Fibroblast of the aortic adventitia (primary cell): ENCODE measurements around the gene RGS10. TPM values are rescaled to one million over a fixed set of nuclear protein-coding genes. Genes with fewer than 3 reads are reported as not detected.

ENCODE experiments used
- DNase-seq: peaks from one replicate; pipeline ENCODE4 v3.0.0-alpha.2; 2010; ENCODE audit warnings: low read depth
- H3K4me3 ChIP-seq: 2 replicates; pipeline ENCODE4 v1.5.1; 2011; ENCODE audit warnings: low read depth, mild to moderate bottlenecking, control low read depth, low read length, moderate library complexity
- CTCF ChIP-seq: IDR thresholded peaks from 2 replicates; pipeline ENCODE4 v1.5.1; 2011; ENCODE audit warnings: mild to moderate bottlenecking, low read length, control low read depth, inconsistent platforms; ENCODE audit not compliant: insufficient read depth
- total RNA-seq: library from RNA; depleted of rRNA; stranded (reverse); fragments of >200 nt; gene quantifications from 2 replicates; pipeline ENCODE4 v1.2.3, GENCODE V29; 2012; ENCODE audit warnings: low replicate concordance

Gene RGS10
- total RNA-seq, 1 donor, result 42.4 TPM

- no peak for DNase-seq
- H3K4me3 ChIP-seq, result no peak overlapping the region
- TF ChIP-seq CTCF, result no peak
Measured at GRCh38 chr10:119500123-119500795, 42.3 kb downstream of the RGS10 start.

DNA sequence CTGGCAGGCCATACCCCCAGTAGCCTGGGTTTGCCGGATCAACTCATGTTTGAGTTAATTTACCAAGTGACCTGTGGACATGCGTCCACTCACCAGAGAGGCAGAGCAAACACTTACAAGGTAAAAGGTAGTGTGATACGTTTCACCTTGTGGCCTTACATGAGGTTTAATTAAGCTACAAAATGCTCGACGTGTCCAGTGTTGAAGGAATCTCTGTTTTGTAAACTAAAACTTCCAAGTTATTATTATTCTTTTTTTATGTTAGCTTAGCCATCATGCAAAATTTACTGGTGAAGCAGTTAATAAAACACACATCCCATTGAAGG lies 42.9 kb downstream of the RGS10 start:
- TF ChIP-seq CTCF, result no peak
- no peak overlapping the region for H3K4me3 ChIP-seq
- DNase-seq, result no peak

DNA sequence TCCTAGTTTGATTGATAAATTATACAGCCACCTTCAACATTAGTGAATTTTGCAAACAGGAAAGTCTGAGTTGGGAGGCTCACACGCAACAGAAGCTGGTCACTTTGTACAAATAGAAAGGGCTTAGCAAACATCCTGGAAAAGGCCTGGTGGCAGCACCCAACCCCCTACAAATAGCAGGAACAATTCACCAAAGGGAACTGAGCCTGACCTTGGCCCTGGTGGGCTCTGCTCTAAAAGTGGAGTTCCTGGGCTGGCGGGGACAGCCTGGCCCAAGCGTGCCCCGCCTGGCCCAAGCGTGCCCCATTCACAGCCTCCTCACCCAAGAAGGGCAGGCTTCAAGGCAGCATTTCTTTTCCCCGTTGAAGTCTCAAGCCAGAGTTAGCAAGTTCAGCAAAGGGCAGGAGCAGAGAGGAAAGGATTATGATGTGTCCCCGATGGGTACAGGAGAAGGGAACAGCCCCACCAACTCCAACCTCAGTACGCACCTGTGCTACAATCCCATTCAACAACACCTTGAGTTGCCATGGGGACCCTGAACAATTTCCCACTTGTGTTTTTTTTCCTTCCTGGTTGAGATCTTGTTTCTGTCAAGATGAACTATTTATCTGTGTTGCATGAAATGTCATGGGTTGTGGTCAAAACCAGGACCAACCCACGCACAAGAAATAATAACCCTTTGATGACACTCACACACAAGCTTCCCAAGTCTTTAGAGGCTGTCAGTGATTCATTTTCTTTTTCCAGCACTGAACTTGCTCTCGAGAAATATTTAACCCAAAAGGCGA lies 43.4 kb downstream of the RGS10 start:
- H3K4me3 ChIP-seq, result no peak overlapping the region
- DNase-seq, result no peak
- no peak for TF ChIP-seq CTCF

GRCh38 chr10:119497243-119497642 lies 45.3 kb downstream of the RGS10 start:
- TF ChIP-seq CTCF, result no peak
- DNase-seq, result no peak

GRCh38 chr10:119496273-119496672 lies 46.2 kb downstream of the RGS10 start:
- no peak overlapping the region for H3K4me3 ChIP-seq
- DNase-seq, result no peak
- TF ChIP-seq CTCF, result no peak

More at GRCh38 chr10:119497243-119497642, 45.3 kb downstream of the RGS10 start:
- H3K4me3 ChIP-seq, result no peak overlapping the region

DNA sequence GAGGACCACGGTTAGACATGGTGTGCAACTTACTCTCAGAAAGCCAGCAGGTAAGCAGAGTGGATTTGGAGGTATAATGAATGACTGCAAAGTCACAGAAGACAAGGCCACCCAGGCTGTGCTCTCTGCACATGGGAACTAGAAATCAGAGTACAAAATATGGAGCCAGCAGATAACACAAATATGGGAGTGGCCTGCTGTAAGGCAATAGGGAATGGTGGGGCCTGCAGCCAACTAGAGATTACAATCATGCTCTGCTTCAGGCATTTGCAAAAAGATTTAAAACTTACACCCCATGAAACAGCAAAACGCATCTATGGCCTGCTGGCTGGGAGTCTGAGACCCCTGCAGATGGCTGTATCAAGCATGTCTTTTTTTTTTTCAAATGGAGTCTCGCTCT lies 47.0 kb downstream of the RGS10 start:
- TF ChIP-seq CTCF, result no peak
- DNase-seq, result no peak
- no peak overlapping the region for H3K4me3 ChIP-seq
